Measurements from ENCODE around the gene RNU7-1. TPM values are rescaled to one million over a fixed set of nuclear protein-coding genes. Genes with fewer than 3 reads are reported as not detected.

Gene RNU7-1
- polyA plus RNA-seq, 1 donor: not detected

- no peak overlapping the region for H3K4me3 ChIP-seq (ENCODE audit: low read length)
- H3K9me3 ChIP-seq (ENCODE audit: control insufficient read depth, low read depth, low read length): no peaks in the 10 kb centered on the region
- no CpG with 5 or more reads among the region's 4 CpGs for WGBS (ENCODE audit: insufficient coverage, low lambda C conversion rate)
- H3K27me3 ChIP-seq (ENCODE audit: control insufficient read depth, insufficient read depth, low read length): no peaks in the 10 kb centered on the region
- H3K27ac ChIP-seq (ENCODE audit: low read length): peak overlapping the region; percentile 89
- no peak for DNase-seq
- H3K36me3 ChIP-seq (ENCODE audit: control insufficient read depth, insufficient read depth, low read length): peaks cover 46% of the 10 kb centered on the region
- H3K4me1 ChIP-seq (ENCODE audit: control insufficient read depth, insufficient read depth, low read length): peaks cover 61% of the 10 kb centered on the region
Measured at GRCh38 chr12:6965714-6966113, 22.1 kb downstream of the RNU7-1 start.

- Histone ChIP-seq H3K27ac (ENCODE audit: low read length) (peak overlapping the region; percentile 89), H3K27me3 (ENCODE audit: control insufficient read depth, insufficient read depth, low read length) (no peaks in the 10 kb centered on the region), H3K4me3 (ENCODE audit: low read length) (no peak overlapping the region), H3K4me1 (ENCODE audit: control insufficient read depth, insufficient read depth, low read length) (peaks cover 55% of the 10 kb centered on the region), H3K36me3 (ENCODE audit: control insufficient read depth, insufficient read depth, low read length) (peaks cover 46% of the 10 kb centered on the region), H3K9me3 (ENCODE audit: control insufficient read depth, low read depth, low read length) (no peaks in the 10 kb centered on the region)
- no CpG with 5 or more reads among the region's 7 CpGs for WGBS (ENCODE audit: insufficient coverage, low lambda C conversion rate)
- no peak for DNase-seq
Measured at GRCh38 chr12:6966351-6966750, 22.7 kb downstream of the RNU7-1 start.

GRCh38 chr12:6967651-6968100, 24.1 kb downstream of the RNU7-1 start:
- Histone ChIP-seq H3K4me3 (ENCODE audit: low read length) (no peak overlapping the region), H3K4me1 (ENCODE audit: control insufficient read depth, insufficient read depth, low read length) (peaks cover 48% of the 10 kb centered on the region), H3K27me3 (ENCODE audit: control insufficient read depth, insufficient read depth, low read length) (no peaks in the 10 kb centered on the region), H3K27ac (ENCODE audit: low read length) (peak overlapping the region; percentile 39), H3K36me3 (ENCODE audit: control insufficient read depth, insufficient read depth, low read length) (peaks cover 46% of the 10 kb centered on the region), H3K9me3 (ENCODE audit: control insufficient read depth, low read depth, low read length) (no peaks in the 10 kb centered on the region)
- no peak for DNase-seq
- WGBS (ENCODE audit: insufficient coverage, low lambda C conversion rate): no CpG with 5 or more reads among the region's 10 CpGs

- Histone ChIP-seq H3K27me3 (ENCODE audit: control insufficient read depth, insufficient read depth, low read length) (no peaks in the 10 kb centered on the region), H3K9me3 (ENCODE audit: control insufficient read depth, low read depth, low read length) (no peaks in the 10 kb centered on the region), H3K4me3 (ENCODE audit: low read length) (no peak overlapping the region), H3K36me3 (ENCODE audit: control insufficient read depth, insufficient read depth, low read length) (peaks cover 46% of the 10 kb centered on the region), H3K4me1 (ENCODE audit: control insufficient read depth, insufficient read depth, low read length) (peaks cover 48% of the 10 kb centered on the region), H3K27ac (ENCODE audit: low read length) (no peak overlapping the region)
- DNase-seq: no peak
- WGBS (ENCODE audit: insufficient coverage, low lambda C conversion rate): no CpG with 5 or more reads among the region's 9 CpGs
Measured at GRCh38 chr12:6968426-6968825, 24.8 kb downstream of the RNU7-1 start.

- no CpG with 5 or more reads among the region's 31 CpGs for WGBS (ENCODE audit: insufficient coverage, low lambda C conversion rate)
- no peak for DNase-seq
- peaks cover 41% of the 10 kb centered on the region for H3K4me1 ChIP-seq (ENCODE audit: control insufficient read depth, insufficient read depth, low read length)
- H3K27ac ChIP-seq (ENCODE audit: low read length): peak overlapping the region; percentile 77
- peaks cover 53% of the 10 kb centered on the region for H3K36me3 ChIP-seq (ENCODE audit: control insufficient read depth, insufficient read depth, low read length)
- H3K4me3 ChIP-seq (ENCODE audit: low read length): peak overlapping the region; percentile 96
- no peaks in the 10 kb centered on the region for H3K9me3 ChIP-seq (ENCODE audit: control insufficient read depth, low read depth, low read length)
- no peaks in the 10 kb centered on the region for H3K27me3 ChIP-seq (ENCODE audit: control insufficient read depth, insufficient read depth, low read length)
Measured at GRCh38 chr12:6970096-6970527, 26.5 kb downstream of the RNU7-1 start.

- Histone ChIP-seq H3K27ac (ENCODE audit: low read length) (no peak overlapping the region), H3K27me3 (ENCODE audit: control insufficient read depth, insufficient read depth, low read length) (no peaks in the 10 kb centered on the region), H3K4me1 (ENCODE audit: control insufficient read depth, insufficient read depth, low read length) (peaks cover 8% of the 10 kb centered on the region), H3K9me3 (ENCODE audit: control insufficient read depth, low read depth, low read length) (no peaks in the 10 kb centered on the region), H3K36me3 (ENCODE audit: control insufficient read depth, insufficient read depth, low read length) (peaks cover 56% of the 10 kb centered on the region), H3K4me3 (ENCODE audit: low read length) (no peak overlapping the region)
- no peak for DNase-seq
- WGBS (ENCODE audit: insufficient coverage, low lambda C conversion rate): no CpG with 5 or more reads among the region's 6 CpGs
Measured at GRCh38 chr12:6974180-6974579, 30.6 kb downstream of the RNU7-1 start.

- H3K4me3 ChIP-seq (ENCODE audit: low read length): no peak overlapping the region
- H3K9me3 ChIP-seq (ENCODE audit: control insufficient read depth, low read depth, low read length): no peaks in the 10 kb centered on the region
- no peak for DNase-seq
- no peak overlapping the region for H3K27ac ChIP-seq (ENCODE audit: low read length)
- peaks cover 18% of the 10 kb centered on the region for H3K4me1 ChIP-seq (ENCODE audit: control insufficient read depth, insufficient read depth, low read length)
- peaks cover 63% of the 10 kb centered on the region for H3K36me3 ChIP-seq (ENCODE audit: control insufficient read depth, insufficient read depth, low read length)
- H3K27me3 ChIP-seq (ENCODE audit: control insufficient read depth, insufficient read depth, low read length): no peaks in the 10 kb centered on the region
- WGBS (ENCODE audit: insufficient coverage, low lambda C conversion rate): no CpG with 5 or more reads among the region's 2 CpGs
Measured at GRCh38 chr12:6975297-6976032, 31.8 kb downstream of the RNU7-1 start.

GRCh38 chr12:6977653-6978052, 34.0 kb downstream of the RNU7-1 start:
- Histone ChIP-seq H3K4me1 (ENCODE audit: control insufficient read depth, insufficient read depth, low read length) (peaks cover 38% of the 10 kb centered on the region), H3K4me3 (ENCODE audit: low read length) (no peak overlapping the region), H3K9me3 (ENCODE audit: control insufficient read depth, low read depth, low read length) (no peaks in the 10 kb centered on the region), H3K27ac (ENCODE audit: low read length) (no peak overlapping the region), H3K36me3 (ENCODE audit: control insufficient read depth, insufficient read depth, low read length) (peaks cover 76% of the 10 kb centered on the region), H3K27me3 (ENCODE audit: control insufficient read depth, insufficient read depth, low read length) (no peaks in the 10 kb centered on the region)
- DNase-seq: no peak
- no CpG with 5 or more reads among the region's 10 CpGs for WGBS (ENCODE audit: insufficient coverage, low lambda C conversion rate)

GRCh38 chr12:6978188-6978587, 34.6 kb downstream of the RNU7-1 start:
- H3K36me3 ChIP-seq (ENCODE audit: control insufficient read depth, insufficient read depth, low read length): peaks cover 79% of the 10 kb centered on the region
- no peak overlapping the region for H3K27ac ChIP-seq (ENCODE audit: low read length)
- DNase-seq: no peak
- H3K4me3 ChIP-seq (ENCODE audit: low read length): no peak overlapping the region
- H3K27me3 ChIP-seq (ENCODE audit: control insufficient read depth, insufficient read depth, low read length): no peaks in the 10 kb centered on the region
- no peaks in the 10 kb centered on the region for H3K9me3 ChIP-seq (ENCODE audit: control insufficient read depth, low read depth, low read length)
- no CpG with 5 or more reads among the region's 6 CpGs for WGBS (ENCODE audit: insufficient coverage, low lambda C conversion rate)
- H3K4me1 ChIP-seq (ENCODE audit: control insufficient read depth, insufficient read depth, low read length): peaks cover 38% of the 10 kb centered on the region

- peaks cover 82% of the 10 kb centered on the region for H3K36me3 ChIP-seq (ENCODE audit: control insufficient read depth, insufficient read depth, low read length)
- H3K27ac ChIP-seq (ENCODE audit: low read length): no peak overlapping the region
- no peaks in the 10 kb centered on the region for H3K9me3 ChIP-seq (ENCODE audit: control insufficient read depth, low read depth, low read length)
- H3K27me3 ChIP-seq (ENCODE audit: control insufficient read depth, insufficient read depth, low read length): no peaks in the 10 kb centered on the region
- peaks cover 41% of the 10 kb centered on the region for H3K4me1 ChIP-seq (ENCODE audit: control insufficient read depth, insufficient read depth, low read length)
- H3K4me3 ChIP-seq (ENCODE audit: low read length): no peak overlapping the region
- no CpG with 5 or more reads among the region's 3 CpGs for WGBS (ENCODE audit: insufficient coverage, low lambda C conversion rate)
- no peak for DNase-seq
Measured at GRCh38 chr12:6978611-6979011, 35.0 kb downstream of the RNU7-1 start.

- H3K4me1 ChIP-seq (ENCODE audit: control insufficient read depth, insufficient read depth, low read length): peaks cover 41% of the 10 kb centered on the region
- H3K4me3 ChIP-seq (ENCODE audit: low read length): no peak overlapping the region
- H3K36me3 ChIP-seq (ENCODE audit: control insufficient read depth, insufficient read depth, low read length): peaks cover 78% of the 10 kb centered on the region
- no CpG with 5 or more reads among the region's 6 CpGs for WGBS (ENCODE audit: insufficient coverage, low lambda C conversion rate)
- DNase-seq: no peak
- H3K27me3 ChIP-seq (ENCODE audit: control insufficient read depth, insufficient read depth, low read length): no peaks in the 10 kb centered on the region
- no peak overlapping the region for H3K27ac ChIP-seq (ENCODE audit: low read length)
- no peaks in the 10 kb centered on the region for H3K9me3 ChIP-seq (ENCODE audit: control insufficient read depth, low read depth, low read length)
Measured at GRCh38 chr12:6979021-6979420, 35.4 kb downstream of the RNU7-1 start.

Data from large intestine (tissue), 3 donors.